ENCODE results near the gene CPPED1. TPM values are rescaled to one million over a fixed set of nuclear protein-coding genes. Genes with fewer than 3 reads are reported as not detected.

Gene CPPED1
- total RNA-seq, 1 donor from 2014 or later: 38.6 TPM

DNA sequence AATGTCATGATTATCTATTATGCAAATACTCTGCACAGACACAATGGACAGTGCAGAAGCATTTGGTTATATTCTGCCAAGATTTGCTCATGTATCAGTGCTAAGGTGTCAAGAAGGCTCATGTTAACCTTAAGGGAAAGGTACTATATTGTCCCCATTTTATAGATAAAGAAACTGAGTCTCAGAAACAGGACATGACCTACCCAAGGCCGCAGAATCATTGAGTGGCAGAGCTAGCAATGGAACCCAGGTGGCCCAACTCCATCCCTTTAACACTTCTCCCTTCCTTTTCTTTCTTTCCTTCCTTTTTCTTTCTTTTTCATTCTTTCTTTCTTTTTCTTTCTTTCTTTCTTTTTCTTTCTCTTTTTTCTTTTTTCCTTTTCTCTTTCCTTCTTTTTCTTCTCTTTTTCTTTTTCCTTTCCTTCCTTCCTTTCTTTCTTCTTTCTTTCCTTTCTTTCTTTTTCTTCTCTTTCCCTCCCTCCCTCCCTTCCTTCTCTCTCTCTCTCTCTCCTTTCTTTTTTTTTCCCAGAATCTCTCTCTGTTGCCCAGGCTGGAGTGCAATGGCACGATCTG is 149.8 kb downstream of the CPPED1 start:
- DNase-seq (ENCODE audit: extremely low read depth, low read depth, low spot score): no peak

DNA sequence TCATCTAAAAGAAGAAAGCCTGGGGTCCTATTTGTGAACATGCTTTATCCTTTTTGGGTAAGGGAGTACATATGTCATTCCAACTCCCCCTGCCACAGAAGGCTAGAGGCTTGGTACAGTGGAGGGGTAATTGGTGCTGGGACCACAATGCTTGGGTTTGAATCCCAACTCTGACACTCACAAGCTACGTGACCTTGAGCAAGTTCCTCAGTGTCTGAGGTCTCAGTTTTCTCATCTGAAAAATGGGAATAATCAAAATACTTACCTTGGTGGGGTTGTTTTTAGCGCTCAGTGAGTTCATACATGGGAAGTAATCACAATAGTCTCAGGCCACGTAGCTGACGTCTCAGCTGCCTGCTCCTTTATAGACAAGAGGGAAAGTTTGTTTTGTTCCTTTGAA is 150.8 kb downstream of the CPPED1 start:
- DNase-seq (ENCODE audit: extremely low read depth, low read depth, low spot score): no peak

DNA sequence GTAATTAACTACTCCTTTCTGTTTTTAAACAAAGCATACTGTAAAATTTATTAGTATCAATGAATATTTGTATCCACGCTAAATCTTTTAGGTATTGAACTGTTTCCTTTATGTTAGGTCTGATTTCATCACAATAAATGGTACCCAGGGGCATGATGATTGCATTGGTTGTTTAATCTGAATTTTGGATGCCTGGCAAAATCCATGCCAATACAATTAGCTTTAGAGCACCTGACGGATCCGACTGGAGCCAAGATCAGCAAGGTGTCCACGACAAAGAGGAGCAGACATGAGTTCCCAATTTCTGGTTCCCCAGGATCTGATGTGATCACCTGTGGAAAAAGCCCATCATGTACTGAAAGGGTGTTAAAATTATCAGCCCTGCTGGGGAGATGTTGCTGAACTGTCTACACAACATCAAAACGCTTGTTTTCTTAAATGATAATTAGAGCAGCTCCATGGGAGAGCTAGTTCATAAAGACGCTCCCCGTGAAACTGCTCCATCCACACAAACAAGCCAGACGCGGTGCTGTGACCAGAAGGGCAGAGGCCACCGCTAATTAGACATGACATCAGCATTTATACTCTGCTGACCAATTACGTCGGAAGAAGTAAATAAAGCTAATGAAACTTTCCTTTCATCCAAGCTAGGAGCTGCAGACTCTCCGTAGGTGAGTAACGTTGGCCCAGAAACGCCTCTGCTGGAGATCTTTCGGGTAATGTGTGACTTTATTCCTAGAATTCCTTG is 151.7 kb downstream of the CPPED1 start:
- DNase-seq (ENCODE audit: extremely low read depth, low read depth, low spot score): no peak

DNA sequence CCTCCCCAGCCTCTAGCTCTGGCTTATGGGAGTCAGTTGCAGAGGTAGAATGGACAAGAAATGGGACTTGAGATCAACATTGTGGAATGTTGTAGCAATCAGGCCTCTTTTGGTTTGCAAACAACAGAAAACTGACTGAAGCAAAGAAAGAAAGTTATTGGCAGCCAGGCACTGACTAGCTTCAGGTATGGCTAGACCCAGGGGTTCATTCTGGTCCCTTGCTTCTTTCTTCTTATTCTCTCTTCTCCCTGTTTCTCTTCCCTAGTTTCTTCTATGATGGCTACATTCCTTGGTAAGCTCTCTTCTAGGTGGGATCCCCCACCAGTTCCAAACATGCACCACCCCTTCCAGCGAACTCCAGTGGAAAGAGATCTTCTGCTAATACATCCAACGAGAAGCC is 154.3 kb downstream of the CPPED1 start:
- no peak for DNase-seq (ENCODE audit: extremely low read depth, low read depth, low spot score)

DNA sequence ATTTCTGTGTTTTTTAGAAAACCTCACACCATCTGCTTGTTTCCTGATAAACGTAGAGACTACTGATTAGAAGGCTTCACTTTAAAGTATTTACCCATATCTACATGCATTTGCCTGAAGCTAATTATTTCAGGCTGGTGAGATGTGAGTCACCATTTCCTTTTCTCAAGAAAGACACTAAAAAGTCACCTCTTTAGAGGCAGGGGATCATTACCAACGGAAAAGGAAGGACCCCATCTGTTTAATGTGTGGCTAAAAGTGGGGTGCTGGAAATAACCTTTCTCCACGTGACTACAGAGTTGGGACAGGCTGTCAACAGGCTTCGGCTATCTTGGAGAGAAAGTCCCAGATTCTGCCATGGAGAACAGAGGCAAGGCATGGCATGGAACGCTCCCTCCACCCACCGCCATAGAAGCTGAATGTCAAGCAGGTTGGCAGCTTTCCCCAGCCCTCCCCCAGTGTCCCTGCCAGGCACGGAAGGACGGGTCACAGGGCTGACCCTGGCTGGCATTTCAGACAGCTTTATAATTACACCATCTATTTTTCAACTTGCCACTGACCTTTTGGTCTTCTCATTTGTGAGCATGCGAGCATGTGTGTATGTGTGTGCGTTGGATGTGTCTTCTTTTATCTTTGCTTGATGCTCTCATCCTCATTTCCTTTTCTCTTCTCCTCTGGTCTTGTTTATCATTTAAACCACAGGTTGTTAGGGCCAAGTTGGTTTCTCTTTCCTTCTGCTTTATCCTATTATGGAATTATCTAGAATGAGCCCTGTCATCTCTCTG is 157.0 kb downstream of the CPPED1 start:
- DNase-seq (ENCODE audit: extremely low read depth, low read depth, low spot score): peak; percentile 52

DNA sequence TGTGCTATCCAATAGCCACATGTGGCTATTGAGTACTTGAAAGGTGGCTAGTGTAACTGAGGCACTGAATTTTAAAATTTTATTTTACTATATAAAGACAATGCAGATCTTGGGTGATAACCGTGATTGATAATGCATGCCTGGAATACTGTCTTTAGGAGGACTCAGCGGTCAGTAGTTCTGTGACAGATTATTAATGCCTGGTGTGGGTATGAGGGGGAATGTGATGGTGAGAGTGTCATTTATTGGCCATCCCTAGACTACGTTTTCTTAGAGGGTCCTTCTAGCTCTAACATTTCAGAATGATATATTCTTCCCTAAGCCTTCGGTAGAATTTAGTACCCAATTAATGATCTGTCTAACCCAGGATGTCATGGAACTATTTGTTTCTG is 157.6 kb downstream of the CPPED1 start:
- DNase-seq (ENCODE audit: extremely low read depth, low read depth, low spot score): peak; percentile 10

DNA sequence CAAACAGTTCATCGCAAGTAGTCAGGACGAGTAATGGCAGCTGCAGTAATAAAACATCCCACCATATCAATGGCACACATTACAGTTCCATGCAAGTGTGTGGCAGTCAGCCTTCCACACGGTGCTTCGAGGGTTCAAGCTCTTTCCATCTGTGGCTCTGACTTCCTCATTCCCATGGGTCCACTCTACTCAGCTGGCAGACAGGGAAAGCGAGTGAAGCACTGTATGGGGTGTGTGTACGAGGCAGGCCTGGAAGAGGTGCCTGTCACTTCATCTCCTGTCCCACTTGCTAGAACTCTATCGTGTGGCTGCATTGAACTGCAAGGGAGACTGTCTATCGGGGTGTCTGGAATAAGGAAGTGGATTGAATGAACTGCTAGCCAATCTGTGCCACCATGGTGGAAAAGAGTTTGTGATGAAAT is 160.6 kb downstream of the CPPED1 start:
- DNase-seq (ENCODE audit: extremely low read depth, low read depth, low spot score): no peak

DNA sequence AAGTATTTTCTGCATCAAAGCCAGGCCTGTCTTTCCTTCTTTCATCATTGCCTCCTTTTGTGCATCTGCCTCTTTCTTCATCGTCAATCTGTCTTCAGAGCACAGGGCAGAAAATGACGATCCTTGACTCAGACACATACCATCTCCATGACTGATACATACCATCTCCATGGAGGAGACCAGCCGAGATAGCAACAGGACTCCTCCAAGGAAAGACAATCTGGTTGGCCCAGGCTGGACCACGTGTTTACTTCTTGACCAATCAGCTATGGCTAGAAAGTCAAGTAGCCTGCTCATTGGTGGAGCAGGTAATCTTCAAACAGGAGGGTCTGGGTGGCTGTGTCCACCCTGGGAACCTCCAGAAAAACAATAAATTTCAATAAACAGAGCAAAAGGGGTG is 164.6 kb downstream of the CPPED1 start:
- DNase-seq (ENCODE audit: extremely low read depth, low read depth, low spot score): no peak

DNA sequence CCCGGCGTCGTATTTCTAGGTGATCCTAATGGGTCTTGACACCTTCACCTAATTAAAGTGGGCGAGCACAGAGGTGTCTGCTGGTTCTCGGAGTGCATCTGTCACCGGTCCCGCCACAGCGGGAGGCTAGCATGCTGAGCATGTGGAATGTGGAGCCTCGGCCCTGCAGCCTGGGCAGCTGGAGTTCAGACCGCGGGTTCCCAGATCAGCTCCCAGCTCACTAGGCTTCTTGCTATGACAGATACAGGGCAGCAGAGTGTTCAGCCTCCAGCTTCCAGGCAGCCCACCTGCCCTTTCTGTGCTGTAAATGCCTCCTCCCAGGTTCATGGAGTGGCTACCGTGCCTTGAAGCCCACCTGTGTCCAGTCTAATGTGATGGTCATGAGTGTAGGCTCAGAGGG is 166.7 kb downstream of the CPPED1 start:
- no peak for DNase-seq (ENCODE audit: extremely low read depth, low read depth, low spot score)

DNA sequence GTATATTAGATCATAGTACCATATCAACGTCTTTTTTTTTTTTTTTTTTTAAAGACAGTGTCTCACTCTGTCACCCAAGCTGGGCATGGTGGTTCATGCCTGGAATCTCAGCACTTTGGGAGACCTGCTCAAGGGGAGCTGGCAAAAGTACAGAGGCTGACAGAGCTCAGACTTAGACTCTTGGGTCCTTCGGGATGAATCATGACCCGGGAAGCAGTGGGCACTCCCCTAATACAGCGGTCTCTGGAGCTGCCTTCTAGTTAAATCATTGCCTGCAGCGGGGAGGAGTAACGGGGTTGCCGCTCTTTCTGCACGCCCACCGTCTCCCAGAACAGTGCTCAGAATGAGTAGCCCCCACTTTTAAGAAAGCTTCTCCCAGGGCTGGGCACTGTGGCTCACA is 174.4 kb downstream of the CPPED1 start:
- no peak for DNase-seq (ENCODE audit: extremely low read depth, low read depth, low spot score)

DNA sequence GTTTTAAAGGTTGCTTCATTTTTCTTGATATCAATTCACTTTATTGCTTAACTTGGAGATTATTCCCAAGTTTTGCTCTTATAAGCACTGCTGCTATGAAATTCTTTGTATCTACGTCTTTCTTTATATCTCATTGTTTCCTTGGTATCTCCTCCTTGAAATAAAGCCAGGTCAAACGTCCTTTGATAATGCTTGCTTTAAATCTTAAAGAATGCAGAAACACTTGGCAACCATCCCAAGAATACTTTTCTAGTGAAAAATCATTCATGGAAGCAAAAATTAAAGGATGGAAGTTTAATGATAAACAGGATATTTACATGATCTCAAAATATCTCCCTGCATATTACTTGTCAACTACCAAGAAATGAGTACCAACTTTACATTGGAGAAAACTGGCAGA is 175.2 kb downstream of the CPPED1 start:
- DNase-seq (ENCODE audit: extremely low read depth, low read depth, low spot score): no peak

DNA sequence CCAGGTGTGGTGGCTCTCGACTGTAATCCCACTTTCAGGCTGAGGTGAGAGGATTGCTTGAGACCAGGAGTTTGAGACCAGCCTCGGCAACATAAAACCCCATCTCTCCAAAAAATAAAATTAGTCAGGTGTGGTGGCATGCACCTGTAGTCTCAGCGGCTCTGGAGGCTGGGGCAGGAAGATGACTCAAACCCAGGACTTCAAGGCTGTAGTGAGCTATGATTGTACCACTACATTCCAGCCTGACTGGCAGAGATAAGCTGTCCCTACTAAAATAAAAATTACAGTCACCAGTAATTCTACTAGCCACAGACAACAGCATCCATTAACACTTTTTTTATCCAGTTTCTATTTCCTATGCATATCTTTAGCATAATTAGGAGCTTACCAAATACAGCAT is 176.3 kb downstream of the CPPED1 start:
- DNase-seq (ENCODE audit: extremely low read depth, low read depth, low spot score): no peak

DNA sequence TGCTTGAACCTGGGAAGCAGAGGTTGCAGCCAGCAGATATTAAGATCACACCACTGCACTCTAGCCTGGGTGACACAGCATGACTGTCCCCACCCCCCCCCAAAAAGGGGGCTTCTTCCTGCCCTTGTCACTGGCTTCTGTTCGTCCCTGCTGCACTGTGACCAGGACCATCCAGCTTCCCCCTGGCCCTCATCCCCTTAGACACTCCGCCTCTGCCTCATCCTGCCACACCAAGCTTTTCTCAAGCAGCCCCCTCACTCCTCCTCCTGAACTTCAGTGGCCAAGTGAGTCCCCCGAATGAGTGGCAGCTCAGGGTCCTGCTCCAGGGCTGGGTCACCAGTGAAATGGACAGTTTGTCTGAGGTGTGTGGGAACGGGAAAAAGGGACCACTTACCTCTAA is 177.3 kb downstream of the CPPED1 start:
- no peak for DNase-seq (ENCODE audit: extremely low read depth, low read depth, low spot score)

DNA sequence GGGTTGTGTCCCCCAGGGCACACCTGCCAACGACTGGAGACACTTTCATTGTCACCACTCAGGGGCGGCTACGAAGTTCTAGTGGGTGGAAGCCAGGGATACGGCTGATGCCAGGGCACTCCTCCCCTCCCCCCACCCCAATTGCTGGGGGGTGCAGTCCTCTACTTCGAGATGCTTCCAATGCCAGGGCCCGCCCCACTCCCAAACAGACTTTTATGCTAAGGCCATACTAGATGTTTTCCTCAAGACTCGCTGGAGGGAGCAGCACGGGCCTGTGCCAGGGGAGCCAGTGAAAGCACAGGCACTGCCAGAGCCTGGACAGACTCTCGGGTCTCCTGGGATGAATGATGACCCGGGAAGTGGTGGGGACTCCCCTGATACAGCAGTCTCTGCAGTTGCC is 178.0 kb downstream of the CPPED1 start:
- no peak for DNase-seq (ENCODE audit: extremely low read depth, low read depth, low spot score)

DNA sequence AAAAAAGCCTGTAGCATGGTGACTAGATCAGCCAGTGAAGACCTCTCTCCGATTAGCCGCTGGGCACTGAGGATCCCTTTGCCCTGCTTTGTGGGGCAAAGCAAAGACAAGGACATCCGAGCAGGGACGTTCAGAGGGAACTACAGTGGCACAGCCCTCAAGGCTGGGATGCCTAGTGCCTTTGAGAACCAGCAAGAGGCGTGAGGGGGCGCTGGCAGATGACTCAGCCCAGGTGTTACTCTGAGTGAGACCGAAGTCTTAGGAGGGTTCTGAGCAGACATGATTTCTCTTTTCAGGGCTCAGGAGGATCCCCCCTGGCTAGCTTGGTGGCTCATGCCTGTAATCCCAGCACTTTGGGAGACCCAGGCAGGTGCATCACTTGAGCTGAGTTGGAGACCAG is 178.6 kb downstream of the CPPED1 start:
- no peak for DNase-seq (ENCODE audit: extremely low read depth, low read depth, low spot score)

DNA sequence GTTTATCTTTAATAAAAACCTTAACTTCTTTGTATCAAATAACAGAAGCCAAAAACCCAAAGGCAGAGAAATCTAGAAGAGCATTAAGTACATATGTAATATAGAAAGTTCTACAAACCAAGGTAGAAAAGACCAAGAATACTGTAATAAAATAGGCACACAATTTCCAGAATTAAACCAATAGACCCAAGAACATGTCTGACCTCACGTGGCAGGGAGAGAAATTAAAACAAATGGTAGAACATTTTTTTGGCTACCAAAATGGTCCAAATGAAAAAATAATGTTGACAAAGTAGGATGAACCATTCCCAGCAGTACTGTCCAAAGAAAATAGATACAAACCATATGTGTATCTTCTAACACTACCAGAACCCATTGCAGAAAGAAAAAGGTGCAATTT is 183.5 kb downstream of the CPPED1 start:
- DNase-seq (ENCODE audit: extremely low read depth, low read depth, low spot score): no peak

DNA sequence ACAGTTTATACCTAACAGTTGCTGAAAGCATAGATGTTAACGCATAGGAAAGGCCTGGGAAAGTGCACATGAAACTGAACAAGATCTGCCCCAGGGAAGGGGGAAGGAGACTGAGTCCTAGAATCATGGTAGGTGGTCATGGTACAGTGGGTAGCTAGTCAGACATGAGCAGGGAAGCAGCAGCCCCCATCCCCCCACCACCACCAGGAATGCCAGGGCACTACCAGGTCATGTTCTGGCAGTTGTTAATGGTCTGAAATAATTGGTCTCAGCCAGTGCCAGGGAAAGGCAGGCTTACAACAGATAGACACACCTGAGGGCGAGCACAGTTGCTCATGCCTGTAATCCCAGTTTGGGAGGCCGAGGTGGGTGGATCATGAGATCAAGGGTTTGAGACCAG is 185.2 kb downstream of the CPPED1 start:
- no peak for DNase-seq (ENCODE audit: extremely low read depth, low read depth, low spot score)

DNA sequence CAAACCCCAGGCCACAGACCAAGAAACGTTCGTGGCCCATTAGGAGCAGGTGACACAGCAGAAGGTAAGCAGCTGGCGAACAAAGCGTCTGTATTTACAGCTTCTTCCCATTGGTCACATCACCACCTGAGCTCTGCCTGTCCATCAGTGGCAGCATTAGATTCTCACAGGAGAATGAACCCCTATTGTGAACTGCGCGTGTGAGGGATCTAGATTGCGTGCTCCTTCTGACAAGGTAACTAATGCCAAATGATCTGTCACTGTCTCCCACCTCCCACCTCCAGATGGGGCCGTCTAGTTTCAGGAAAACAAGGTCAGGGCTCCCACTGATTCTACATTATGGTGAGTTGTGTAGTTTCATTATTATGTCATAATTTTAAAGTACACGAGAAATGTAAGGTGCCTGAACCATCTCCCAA is 186.3 kb downstream of the CPPED1 start:
- DNase-seq (ENCODE audit: extremely low read depth, low read depth, low spot score): no peak

DNA sequence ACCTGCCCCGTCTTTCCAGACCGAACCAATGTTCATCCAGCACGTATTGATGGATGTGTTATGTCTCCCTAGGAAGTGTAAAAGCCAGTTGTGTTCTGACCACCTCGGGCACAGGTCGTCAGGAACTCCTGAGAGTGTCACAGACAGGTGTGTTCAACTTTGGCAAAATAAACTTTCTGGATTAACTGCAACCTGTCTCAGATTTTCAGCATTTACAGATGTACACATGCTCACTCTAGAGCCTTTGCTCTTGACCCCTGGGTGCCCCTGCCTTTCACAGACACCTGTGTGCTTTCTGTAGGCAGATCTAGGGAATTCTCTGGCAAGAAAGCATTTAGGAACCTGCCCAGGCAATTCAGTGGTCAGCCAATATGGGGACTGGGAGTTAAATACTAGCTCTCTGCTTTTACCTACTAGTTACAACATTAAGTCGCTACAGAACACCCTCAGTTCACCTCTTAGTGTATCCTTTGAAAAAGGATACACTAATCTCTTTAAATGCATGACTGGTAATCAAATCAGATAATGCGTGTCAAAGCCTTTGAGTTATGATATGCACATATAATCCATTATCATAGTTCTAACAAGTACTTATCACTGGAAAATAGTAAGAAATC is 188.9 kb downstream of the CPPED1 start:
- DNase-seq (ENCODE audit: extremely low read depth, low read depth, low spot score): no peak

DNA sequence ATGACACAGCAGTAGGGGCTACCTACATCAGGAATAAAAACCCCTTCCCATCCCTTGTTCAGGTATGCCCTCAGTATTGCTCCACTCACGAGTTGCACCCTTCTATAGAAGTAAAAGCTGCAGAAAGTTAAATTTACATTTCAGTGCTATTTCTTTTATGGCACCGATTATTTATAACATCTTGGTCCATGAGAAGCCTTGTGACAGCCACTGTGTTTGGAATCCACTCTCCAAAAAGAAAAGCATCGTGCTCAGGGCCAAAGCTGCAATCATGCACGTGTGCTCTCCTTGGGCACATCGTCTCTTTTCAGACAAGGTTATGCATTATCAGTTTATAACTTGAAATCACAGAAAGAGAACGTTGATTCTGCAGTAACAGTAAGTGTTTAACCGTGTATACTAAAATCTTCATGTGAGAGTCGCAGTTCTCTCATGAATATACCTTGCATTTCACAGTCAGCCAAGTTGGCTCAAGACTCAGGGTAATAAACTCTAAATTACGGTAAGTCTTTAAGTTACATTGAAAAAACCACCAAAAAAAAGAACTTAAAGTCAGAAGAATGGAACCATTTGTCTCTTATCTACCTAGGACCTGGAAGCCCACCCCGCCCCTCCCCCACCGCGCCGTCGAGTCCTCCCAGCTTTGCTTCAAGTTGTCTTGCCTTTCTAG is 189.6 kb downstream of the CPPED1 start:
- no peak for DNase-seq (ENCODE audit: extremely low read depth, low read depth, low spot score)

Data from glomerular endothelial cell (primary cell).